ENCODE data around the gene IZUMO2.
A peak's percentile ranks its signal among the peaks of the same experiment; 100 is the strongest.

IZUMO2 gene

GRCh38 chr19:50162988-50163387 is at the start of gene IZUMO2:
Gene IZUMO2, minus strand, starts transcription at chr19:50163281. Its CDS starts 87 bp downstream, at chr19:50163194.
- DNase-seq: peak; percentile 38

- no peak for DNase-seq
These were observed 47.3 kb upstream of the IZUMO2 start for GRCh38 chr19:50210425-50210824.

- DNase-seq: no peak
These were observed 46.0 kb upstream of the IZUMO2 start for GRCh38 chr19:50209131-50209530.

GRCh38 chr19:50207730-50208129 is 44.6 kb upstream of the IZUMO2 start:
- DNase-seq: no peak

- DNase-seq: no peak
These were observed 43.1 kb upstream of the IZUMO2 start for GRCh38 chr19:50206191-50206590.

- DNase-seq: no peak
These were observed 42.6 kb upstream of the IZUMO2 start for GRCh38 chr19:50205681-50206138.

GRCh38 chr19:50204811-50205675 is 42.0 kb upstream of the IZUMO2 start:
- peak; percentile 57 for DNase-seq

- no peak for DNase-seq
These were observed 41.0 kb upstream of the IZUMO2 start for GRCh38 chr19:50204081-50204428.

- peak; percentile 94 for DNase-seq
These were observed 40.4 kb upstream of the IZUMO2 start, which contains the start of gene MYH14 for GRCh38 chr19:50203281-50204080. Gene MYH14, plus strand, starts transcription at chr19:50203622. Its CDS starts 6,744 bp downstream, at chr19:50210366.

- no peak for DNase-seq
These were observed 39.8 kb upstream of the IZUMO2 start for GRCh38 chr19:50202962-50203280.

- no peak for DNase-seq
These were observed 39.3 kb upstream of the IZUMO2 start for GRCh38 chr19:50202386-50202785.

- DNase-seq: no peak
These were observed 36.1 kb upstream of the IZUMO2 start for GRCh38 chr19:50199259-50199555.

GRCh38 chr19:50198431-50199258 is 35.6 kb upstream of the IZUMO2 start:
- DNase-seq: no peak

GRCh38 chr19:50197348-50197747 is 34.3 kb upstream of the IZUMO2 start:
- DNase-seq: no peak

GRCh38 chr19:50196322-50196932 is 33.3 kb upstream of the IZUMO2 start:
- DNase-seq: no peak

GRCh38 chr19:50195224-50195623 is 32.1 kb upstream of the IZUMO2 start:
- DNase-seq: no peak

GRCh38 chr19:50192463-50193211 is 29.6 kb upstream of the IZUMO2 start:
- DNase-seq: no peak

- DNase-seq: no peak
These were observed 28.1 kb upstream of the IZUMO2 start for GRCh38 chr19:50191216-50191615.

GRCh38 chr19:50190439-50190891 is 27.4 kb upstream of the IZUMO2 start:
- no peak for DNase-seq

GRCh38 chr19:50189331-50189730 is 26.2 kb upstream of the IZUMO2 start:
- no peak for DNase-seq

- DNase-seq: no peak
These were observed 24.9 kb upstream of the IZUMO2 start for GRCh38 chr19:50187937-50188336.

GRCh38 chr19:50184196-50184595 is 21.1 kb upstream of the IZUMO2 start:
- no peak for DNase-seq
